Measurements from ENCODE around the gene AHSG.
"Not testable (repeated sequence)": the region's sequence is repeated elsewhere in the genome, so short reads cannot be mapped to it uniquely, and the experiment has no call there.

DNA sequence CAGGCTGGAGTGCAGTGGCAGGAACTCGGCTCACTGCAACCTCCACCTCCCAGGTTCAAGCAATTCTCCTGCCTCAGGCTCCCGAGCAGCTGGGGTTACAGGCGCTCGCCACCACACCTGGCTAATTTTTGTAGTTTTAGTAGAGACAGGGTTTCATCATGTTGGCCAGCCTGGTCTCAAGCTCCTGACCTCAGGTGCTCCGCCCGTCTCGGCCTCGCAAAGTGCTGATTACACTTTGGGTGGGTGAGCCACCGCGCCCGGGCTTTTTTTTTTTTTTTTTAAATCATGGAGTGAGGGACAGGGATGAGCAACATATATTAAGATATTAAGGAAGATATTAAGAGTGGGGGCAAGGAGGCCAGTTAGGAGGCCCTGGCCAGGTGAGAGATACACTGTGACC lies 43.5 kb upstream of the AHSG start:
- TF ChIP-seq, protein P1, sequence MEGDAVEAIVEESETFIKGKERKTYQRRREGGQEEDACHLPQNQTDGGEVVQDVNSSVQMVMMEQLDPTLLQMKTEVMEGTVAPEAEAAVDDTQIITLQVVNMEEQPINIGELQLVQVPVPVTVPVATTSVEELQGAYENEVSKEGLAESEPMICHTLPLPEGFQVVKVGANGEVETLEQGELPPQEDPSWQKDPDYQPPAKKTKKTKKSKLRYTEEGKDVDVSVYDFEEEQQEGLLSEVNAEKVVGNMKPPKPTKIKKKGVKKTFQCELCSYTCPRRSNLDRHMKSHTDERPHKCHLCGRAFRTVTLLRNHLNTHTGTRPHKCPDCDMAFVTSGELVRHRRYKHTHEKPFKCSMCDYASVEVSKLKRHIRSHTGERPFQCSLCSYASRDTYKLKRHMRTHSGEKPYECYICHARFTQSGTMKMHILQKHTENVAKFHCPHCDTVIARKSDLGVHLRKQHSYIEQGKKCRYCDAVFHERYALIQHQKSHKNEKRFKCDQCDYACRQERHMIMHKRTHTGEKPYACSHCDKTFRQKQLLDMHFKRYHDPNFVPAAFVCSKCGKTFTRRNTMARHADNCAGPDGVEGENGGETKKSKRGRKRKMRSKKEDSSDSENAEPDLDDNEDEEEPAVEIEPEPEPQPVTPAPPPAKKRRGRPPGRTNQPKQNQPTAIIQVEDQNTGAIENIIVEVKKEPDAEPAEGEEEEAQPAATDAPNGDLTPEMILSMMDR (optimal IDR thresholded peaks at IDR 0.05 in 1 of 3, IDR thresholded peaks at IDR 0.05 in 1 of 3, conservative IDR thresholded peaks at IDR 0.05 in 1 of 3; ENCODE audit: extremely low read depth in 1 of 3, insufficient read depth in 2 of 3, low read length in 3 of 3) = not testable (repeated sequence)
- TF ChIP-seq EZH2 (IDR thresholded peaks at IDR 0.05; ENCODE audit: low read length) = not testable (repeated sequence)

Data from keratinocyte (primary cell).